Fibroblast of villous mesenchyme (primary cell): ENCODE measurements around the gene KCTD20. TPM values are rescaled to one million over a fixed set of nuclear protein-coding genes. Genes with fewer than 3 reads are reported as not detected.
"Not testable (repeated sequence)": the region's sequence is repeated elsewhere in the genome, so short reads cannot be mapped to it uniquely, and the experiment has no call there.

ENCODE experiments used
- DNase-seq: peaks from one replicate; pipeline ENCODE4 v3.0.0-alpha.2; 2010; ENCODE audit warnings: low read depth
- H3K4me3 ChIP-seq: 2 replicates; pipeline ENCODE4 v1.5.1; 2011; ENCODE audit warnings: low read depth, mild to moderate bottlenecking, low read length
- total RNA-seq: library from RNA; depleted of rRNA; stranded (reverse); fragments of >200 nt; gene quantifications from 2 replicates; pipeline ENCODE4 v1.2.3, GENCODE V29; 2012
- TF ChIP-seq, protein P1 (sequence below): IDR thresholded peaks from 2 replicates; pipeline ENCODE4 v1.5.1; 2012; ENCODE audit warnings: low read depth, mild to moderate bottlenecking, low read length; ENCODE audit not compliant: insufficient read depth

KCTD20 gene
- total RNA-seq, 1 donor: 143 TPM

- TF ChIP-seq, protein P1, sequence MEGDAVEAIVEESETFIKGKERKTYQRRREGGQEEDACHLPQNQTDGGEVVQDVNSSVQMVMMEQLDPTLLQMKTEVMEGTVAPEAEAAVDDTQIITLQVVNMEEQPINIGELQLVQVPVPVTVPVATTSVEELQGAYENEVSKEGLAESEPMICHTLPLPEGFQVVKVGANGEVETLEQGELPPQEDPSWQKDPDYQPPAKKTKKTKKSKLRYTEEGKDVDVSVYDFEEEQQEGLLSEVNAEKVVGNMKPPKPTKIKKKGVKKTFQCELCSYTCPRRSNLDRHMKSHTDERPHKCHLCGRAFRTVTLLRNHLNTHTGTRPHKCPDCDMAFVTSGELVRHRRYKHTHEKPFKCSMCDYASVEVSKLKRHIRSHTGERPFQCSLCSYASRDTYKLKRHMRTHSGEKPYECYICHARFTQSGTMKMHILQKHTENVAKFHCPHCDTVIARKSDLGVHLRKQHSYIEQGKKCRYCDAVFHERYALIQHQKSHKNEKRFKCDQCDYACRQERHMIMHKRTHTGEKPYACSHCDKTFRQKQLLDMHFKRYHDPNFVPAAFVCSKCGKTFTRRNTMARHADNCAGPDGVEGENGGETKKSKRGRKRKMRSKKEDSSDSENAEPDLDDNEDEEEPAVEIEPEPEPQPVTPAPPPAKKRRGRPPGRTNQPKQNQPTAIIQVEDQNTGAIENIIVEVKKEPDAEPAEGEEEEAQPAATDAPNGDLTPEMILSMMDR: no peak
- DNase-seq: peak; percentile 60
Measured at GRCh38 chr6:36463676-36464075, 20.9 kb downstream of the KCTD20 start.

DNA sequence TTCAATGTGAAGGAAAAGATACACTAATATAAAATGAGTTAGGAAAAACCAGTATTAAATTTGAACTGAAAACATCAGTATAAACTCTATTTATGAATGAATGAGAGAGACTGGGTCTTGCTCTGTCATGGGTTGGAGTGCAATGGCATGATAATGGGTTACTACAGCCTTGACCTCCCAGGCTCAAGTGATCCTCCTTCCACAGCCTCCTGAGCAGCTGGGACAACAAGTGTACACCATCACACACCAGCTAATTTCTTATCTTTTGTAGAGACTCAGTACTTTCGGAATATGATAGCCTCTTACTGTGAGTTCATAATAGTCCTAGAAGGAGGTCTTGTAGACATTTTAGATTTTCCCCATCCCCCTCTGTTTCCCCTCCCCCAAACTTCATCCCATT, 21.4 kb downstream of the KCTD20 start:
- no peak for DNase-seq
- TF ChIP-seq, protein P1: no peak
- no peak overlapping the region for H3K4me3 ChIP-seq

More at GRCh38 chr6:36463676-36464075, 20.9 kb downstream of the KCTD20 start:
- no peak overlapping the region for H3K4me3 ChIP-seq

GRCh38 chr6:36467625-36468024, 24.8 kb downstream of the KCTD20 start:
- H3K4me3 ChIP-seq: no peak overlapping the region
- DNase-seq: no peak
- TF ChIP-seq, protein P1: no peak

DNA sequence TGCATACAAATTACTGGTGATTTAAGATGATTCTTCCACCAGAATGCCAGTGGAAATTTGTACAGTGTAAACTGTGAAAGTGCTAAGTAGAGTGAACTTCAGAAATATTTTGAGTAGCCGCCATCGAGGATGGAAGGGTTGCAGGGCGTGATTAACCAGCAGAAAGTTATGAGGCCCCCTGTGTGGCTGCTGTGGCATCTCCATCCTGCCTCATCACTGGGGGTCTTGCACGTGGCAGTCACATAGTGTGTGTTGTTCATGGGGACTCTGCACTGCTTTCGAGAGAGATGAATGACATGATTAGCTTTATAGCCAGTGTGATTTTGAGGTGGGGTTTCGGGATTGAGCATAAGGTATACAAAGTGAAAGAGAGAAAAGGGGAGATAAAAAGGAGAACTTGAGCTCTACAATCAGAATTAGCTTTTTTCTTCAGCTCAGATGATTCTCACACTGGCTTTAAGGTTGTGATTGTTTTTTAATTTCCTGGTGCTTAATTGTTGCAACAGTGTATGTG, 26.4 kb downstream of the KCTD20 start:
- no peak overlapping the region for H3K4me3 ChIP-seq
- no peak for DNase-seq
- TF ChIP-seq, protein P1: no peak

GRCh38 chr6:36469946-36470345, 27.1 kb downstream of the KCTD20 start:
- DNase-seq: no peak
- TF ChIP-seq, protein P1: no peak
- H3K4me3 ChIP-seq: no peak overlapping the region

DNA sequence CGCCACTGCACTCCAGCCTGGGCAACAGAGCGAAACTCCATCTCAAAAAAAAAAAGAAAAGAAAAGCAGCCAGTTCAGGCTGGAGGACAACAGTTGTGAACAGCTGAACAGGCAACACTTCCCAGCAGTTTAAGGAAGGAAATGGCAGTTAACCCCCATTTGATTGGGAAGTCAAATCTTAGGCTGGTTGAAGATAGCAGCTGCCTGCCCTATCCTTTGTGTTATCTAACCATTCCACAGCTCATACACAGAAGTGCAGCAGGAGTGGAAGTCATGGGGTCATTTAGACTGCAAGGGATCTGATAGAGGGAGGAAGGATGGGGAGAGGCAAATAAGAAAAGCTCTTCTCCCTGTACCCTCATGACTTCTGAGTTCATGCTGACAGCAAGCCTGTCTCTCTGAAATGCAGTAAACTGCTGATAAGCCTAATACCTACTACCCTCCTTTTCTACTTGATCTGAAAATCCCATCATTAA, 35.3 kb downstream of the KCTD20 start:
- no peak for DNase-seq
- TF ChIP-seq, protein P1: no peak
- no peak overlapping the region for H3K4me3 ChIP-seq

DNA sequence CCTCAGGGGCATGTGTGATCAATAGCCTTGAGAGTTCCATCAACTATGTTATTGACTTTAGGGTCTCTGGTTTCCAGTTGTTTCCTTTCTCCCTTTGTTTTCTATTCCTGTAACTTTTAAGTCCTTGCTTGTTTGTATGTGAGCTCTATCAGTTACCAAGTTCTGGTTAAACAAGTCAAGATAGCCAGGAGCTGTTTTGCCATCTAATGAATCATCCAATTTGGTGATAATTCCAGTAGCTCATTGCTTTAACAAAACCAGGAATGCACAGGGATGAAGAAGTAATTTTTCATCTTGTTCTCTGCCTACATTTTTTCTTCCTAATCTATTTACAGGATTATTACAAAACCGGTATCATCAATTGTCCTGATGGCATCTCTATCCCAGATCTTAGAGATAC, 36.5 kb downstream of the KCTD20 start:
- TF ChIP-seq, protein P1: no peak

GRCh38 chr6:36483326-36483725, 40.5 kb downstream of the KCTD20 start:
- H3K4me3 ChIP-seq, DNase-seq: not testable (repeated sequence)

More for the DNA sequence above, 36.5 kb downstream of the KCTD20 start:
- H3K4me3 ChIP-seq: no peak overlapping the region
- no peak for DNase-seq
